HG03095 (cell line): ENCODE data around the gene USP17L21.
"Not testable (repeated sequence)": the region's sequence is repeated elsewhere in the genome, so short reads cannot be mapped to it uniquely, and the experiment has no call there.

Source experiments
- ATAC-seq: cut with Tn5 transposase; IDR thresholded peaks from one replicate; pipeline ENCODE4 v1.9.1; 2021; ENCODE audit warnings: moderate library complexity; ENCODE audit not compliant: unreplicated experiment

Gene USP17L21

GRCh38 chr4:9262572-9262971, at the start of gene USP17L21:
Gene USP17L21, plus strand, starts transcription at chr4:9262872. Its CDS starts 0 bp downstream, at chr4:9262872.
- ATAC-seq, result not testable (repeated sequence)

- ATAC-seq, result not testable (repeated sequence)
Measured at GRCh38 chr4:9214701-9215100, 48.0 kb upstream of the USP17L21 start.

DNA sequence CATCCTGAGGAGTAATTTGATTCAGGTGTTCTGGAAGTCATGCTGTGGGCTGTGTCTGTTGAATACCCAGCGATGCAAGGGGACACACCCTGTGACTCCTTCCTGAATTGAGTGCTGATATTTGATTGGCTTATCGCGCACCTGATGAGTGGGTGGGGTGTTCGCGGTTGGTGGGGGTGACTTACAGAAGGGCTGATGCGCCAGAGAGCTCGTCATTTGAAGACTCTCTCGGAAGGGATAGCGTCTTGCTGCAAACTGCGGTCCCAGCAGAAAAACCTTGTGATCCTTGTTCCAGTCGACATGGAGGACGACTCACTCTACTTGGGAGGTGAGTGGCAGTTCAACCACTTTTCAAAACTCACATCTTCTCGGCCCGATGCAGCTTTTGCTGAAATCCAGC, 47.6 kb upstream of the USP17L21 start, which contains the start of gene USP17L11:
Gene USP17L11 (plus strand): TSS at position 301 of the 400 bp plus-strand sequence. CDS start 0 bp downstream, at position 301.
- ATAC-seq, result not testable (repeated sequence)

DNA sequence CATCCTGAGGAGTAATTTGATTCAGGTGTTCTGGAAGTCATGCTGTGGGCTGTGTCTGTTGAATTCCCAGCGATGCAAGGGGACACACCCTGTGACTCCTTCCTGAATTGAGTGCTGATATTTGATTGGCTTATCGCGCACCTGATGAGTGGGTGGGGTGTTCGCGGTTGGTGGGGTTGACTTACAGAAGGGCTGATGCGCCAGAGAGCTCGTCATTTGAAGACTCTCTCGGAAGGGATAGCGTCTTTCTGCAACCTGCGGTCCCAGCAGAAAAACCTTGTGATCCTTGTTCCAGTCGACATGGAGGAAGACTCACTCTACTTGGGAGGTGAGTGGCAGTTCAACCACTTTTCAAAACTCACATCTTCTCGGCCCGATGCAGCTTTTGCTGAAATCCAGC, 42.8 kb upstream of the USP17L21 start, which contains the start of gene USP17L12:
Gene USP17L12 (plus strand): TSS at position 301 of the 400 bp plus-strand sequence. CDS start 0 bp downstream, at position 301.
- ATAC-seq, result not testable (repeated sequence)

GRCh38 chr4:9224596-9224995, 38.1 kb upstream of the USP17L21 start, which contains the start of gene USP17L13:
Gene USP17L13, plus strand, starts transcription at chr4:9224896. Its CDS starts 0 bp downstream, at chr4:9224896.
- not testable (repeated sequence) for ATAC-seq

- ATAC-seq, result not testable (repeated sequence)
Measured at GRCh38 chr4:9230249-9230648, 32.4 kb upstream of the USP17L21 start.

DNA sequence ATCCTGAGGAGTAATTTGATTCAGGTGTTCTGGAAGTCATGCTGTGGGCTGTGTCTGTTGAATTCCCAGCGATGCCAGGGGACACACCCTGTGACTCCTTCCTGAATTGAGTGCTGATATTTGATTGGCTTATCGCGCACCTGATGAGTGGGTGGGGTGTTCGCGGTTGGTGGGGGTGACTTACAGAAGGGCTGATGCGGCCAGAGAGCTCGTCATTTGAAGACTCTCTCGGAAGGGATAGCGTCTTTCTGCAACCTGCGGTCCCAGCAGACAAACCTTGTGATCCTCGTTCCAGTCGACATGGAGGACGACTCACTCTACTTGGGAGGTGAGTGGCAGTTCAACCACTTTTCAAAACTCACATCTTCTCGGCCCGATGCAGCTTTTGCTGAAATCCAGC, 28.6 kb upstream of the USP17L21 start, which contains the start of gene USP17L15:
Gene USP17L15 (plus strand): TSS at position 301 of the 400 bp plus-strand sequence. CDS start 0 bp downstream, at position 301.
- not testable (repeated sequence) for ATAC-seq

- ATAC-seq, result not testable (repeated sequence)
Measured at GRCh38 chr4:9238461-9238860, 24.2 kb upstream of the USP17L21 start.

GRCh38 chr4:9243579-9243978, 19.1 kb upstream of the USP17L21 start, which contains the start of gene USP17L17:
Gene USP17L17, plus strand, starts transcription at chr4:9243879. Its CDS starts 0 bp downstream, at chr4:9243879.
- ATAC-seq, result not testable (repeated sequence)

DNA sequence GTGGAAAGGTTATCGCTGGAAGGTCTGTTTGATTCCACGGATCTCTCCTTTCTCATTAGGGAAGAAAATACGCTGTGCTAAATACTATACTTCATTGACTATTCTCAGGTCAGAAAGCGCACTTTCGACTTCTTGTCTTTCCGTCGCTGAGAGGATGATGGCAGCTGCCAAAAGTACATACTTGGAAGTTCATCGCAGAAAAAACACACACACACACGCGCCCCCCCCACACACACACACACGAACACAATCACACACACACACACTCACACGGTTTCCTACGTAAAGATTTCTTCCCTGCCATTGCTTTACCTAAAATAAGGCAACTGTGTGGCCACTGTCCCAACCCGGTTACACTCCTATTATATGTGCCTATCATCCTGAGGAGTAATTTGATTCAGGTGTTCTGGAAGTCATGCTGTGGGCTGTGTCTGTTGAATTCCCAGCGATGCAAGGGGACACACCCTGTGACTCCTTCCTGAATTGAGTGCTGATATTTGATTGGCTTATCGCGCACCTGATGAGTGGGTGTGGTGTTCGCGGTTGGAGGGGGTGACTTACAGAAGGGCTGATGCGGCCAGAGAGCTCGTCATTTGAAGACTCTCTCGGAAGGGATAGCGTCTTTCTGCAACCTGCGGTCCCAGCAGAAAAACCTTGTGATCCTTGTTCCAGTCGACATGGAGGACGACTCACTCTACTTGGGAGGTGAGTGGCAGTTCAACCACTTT, 14.6 kb upstream of the USP17L21 start, which contains the start of gene USP17L18:
Gene USP17L18 (plus strand): TSS at position 678 of the 728 bp plus-strand sequence. CDS start 0 bp downstream, at position 678.
- not testable (repeated sequence) for ATAC-seq

DNA sequence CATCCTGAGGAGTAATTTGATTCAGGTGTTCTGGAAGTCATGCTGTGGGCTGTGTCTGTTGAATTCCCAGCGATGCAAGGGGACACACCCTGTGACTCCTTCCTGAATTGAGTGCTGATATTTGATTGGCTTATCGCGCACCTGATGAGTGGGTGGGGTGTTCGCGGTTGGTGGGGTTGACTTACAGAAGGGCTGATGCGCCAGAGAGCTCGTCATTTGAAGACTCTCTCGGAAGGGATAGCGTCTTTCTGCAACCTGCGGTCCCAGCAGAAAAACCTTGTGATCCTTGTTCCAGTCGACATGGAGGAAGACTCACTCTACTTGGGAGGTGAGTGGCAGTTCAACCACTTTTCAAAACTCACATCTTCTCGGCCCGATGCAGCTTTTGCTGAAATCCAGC, 9.6 kb upstream of the USP17L21 start, which contains the start of gene USP17L19:
Gene USP17L19 (plus strand): TSS at position 301 of the 400 bp plus-strand sequence. CDS start 0 bp downstream, at position 301.
- ATAC-seq, result not testable (repeated sequence)

GRCh38 chr4:9257824-9258223, 4.8 kb upstream of the USP17L21 start, which contains the start of gene USP17L20:
Gene USP17L20, plus strand, starts transcription at chr4:9258124. Its CDS starts 0 bp downstream, at chr4:9258124.
- ATAC-seq, result not testable (repeated sequence)

DNA sequence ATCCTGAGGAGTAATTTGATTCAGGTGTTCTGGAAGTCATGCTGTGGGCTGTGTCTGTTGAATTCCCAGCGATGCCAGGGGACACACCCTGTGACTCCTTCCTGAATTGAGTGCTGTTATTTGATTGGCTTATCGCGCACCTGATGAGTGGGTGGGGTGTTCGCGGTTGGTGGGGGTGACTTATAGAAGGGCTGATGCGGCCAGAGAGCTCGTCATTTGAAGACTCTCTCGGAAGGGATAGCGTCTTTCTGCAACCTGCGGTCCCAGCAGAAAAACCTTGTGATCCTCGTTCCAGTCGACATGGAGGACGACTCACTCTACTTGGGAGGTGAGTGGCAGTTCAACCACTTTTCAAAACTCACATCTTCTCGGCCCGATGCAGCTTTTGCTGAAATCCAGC, 4.6 kb downstream of the USP17L21 start, which contains the start of gene USP17L22:
Gene USP17L22 (plus strand): TSS at position 301 of the 400 bp plus-strand sequence. CDS start 0 bp downstream, at position 301.
- ATAC-seq, result not testable (repeated sequence)

GRCh38 chr4:9271719-9272118, 9.0 kb downstream of the USP17L21 start:
- not testable (repeated sequence) for ATAC-seq
